GM12878 (cell line): ENCODE data around the gene FERMT3.

Source experiments
- CREB1 ChIP-seq: IDR thresholded peaks from 2 replicates; pipeline ENCODE4 v1.6.1; 2012; ENCODE audit warnings: low read depth, mild to moderate bottlenecking, inconsistent platforms
- CTCF ChIP-seq, 3 experiments: IDR thresholded peaks in 2 of 3; conservative IDR thresholded peaks in 1 of 3; 2 replicates each; pipeline ENCODE4 v1.5.1; 2011; ENCODE audit warnings: low read depth in 3 of 3, low read length in 3 of 3, mild to moderate bottlenecking in 3 of 3, control low read depth in 2 of 3, moderate library complexity in 2 of 3, inconsistent platforms in 1 of 3, mixed read lengths in 1 of 3; ENCODE audit not compliant: control insufficient read depth in 2 of 3, insufficient read depth in 1 of 3; ENCODE audit errors: extremely low read depth in 1 of 3
- EP300 ChIP-seq, 2 experiments: fragments of 150-350 bp in 1 of 2; IDR thresholded peaks; 2 replicates each; pipeline ENCODE4 v1.6.1; 2011 to 2012; ENCODE audit warnings: low read depth in 2 of 2, low read length in 2 of 2, borderline replicate concordance in 1 of 2, improper control_type of control experiment in 1 of 2, inconsistent platforms in 1 of 2; ENCODE audit not compliant: control insufficient read depth in 1 of 2
- FOS ChIP-seq: IDR thresholded peaks from 3 replicates; pipeline ENCODE4 v1.6.1; 2011; ENCODE audit warnings: borderline replicate concordance; ENCODE audit not compliant: insufficient read length; ENCODE audit errors: extremely low read depth
- IKZF1 ChIP-seq: fragments of 450-650 bp; conservative IDR thresholded peaks from 2 replicates; pipeline ENCODE4 v1.6.1; 2017; ENCODE audit warnings: antibody characterized with exemption, mild to moderate bottlenecking
- KDM1A ChIP-seq: fragments of 200-600 bp; sonication (generic); IDR thresholded peaks from 2 replicates; pipeline ENCODE4 v1.6.1; 2016; ENCODE audit warnings: borderline replicate concordance
- MAX ChIP-seq: IDR thresholded peaks from 2 replicates; pipeline ENCODE4 v1.6.1; 2012; ENCODE audit warnings: low read depth, low read length, improper control_type of control experiment
- MYC ChIP-seq: IDR thresholded peaks from 2 replicates; pipeline ENCODE4 v1.6.1; 2011; ENCODE audit warnings: mild to moderate bottlenecking, low read length, moderate library complexity, inconsistent platforms; ENCODE audit not compliant: insufficient read depth, insufficient replicate concordance, insufficient read length, severe bottlenecking
- NR2F1 ChIP-seq: fragments of 450-650 bp; conservative IDR thresholded peaks from 2 replicates; pipeline ENCODE4 v1.6.1; 2017; ENCODE audit warnings: mild to moderate bottlenecking
- POLR2A ChIP-seq: IDR thresholded peaks from 2 replicates; pipeline ENCODE4 v1.6.1; 2011; ENCODE audit warnings: low read depth, mild to moderate bottlenecking, low read length
- RELA ChIP-seq: fragments of 450-650 bp; IDR thresholded peaks from 2 replicates; pipeline ENCODE4 v1.8.0; 2014; ENCODE audit warnings: borderline replicate concordance; ENCODE audit not compliant: partially characterized antibody
- SUZ12 ChIP-seq: fragments of 200-600 bp; sonication (generic); IDR thresholded peaks from one replicate; pipeline ENCODE4 v1.6.1; 2018; ENCODE audit warnings: antibody characterized with exemption, mild to moderate bottlenecking; ENCODE audit not compliant: unreplicated experiment
- TF ChIP-seq, protein P1 (sequence below): IDR thresholded peaks from 2 replicates; pipeline ENCODE4 v1.6.1; 2012; ENCODE audit warnings: low read length, inconsistent platforms
- TF ChIP-seq, protein P2 (sequence below): IDR thresholded peaks from 2 replicates; pipeline ENCODE4 v1.6.1; 2011; ENCODE audit warnings: low read depth, mild to moderate bottlenecking, low read length, moderate library complexity, borderline replicate concordance; ENCODE audit errors: extremely low read depth

GRCh38 chr11:64260147-64260708 is 53.7 kb downstream of the FERMT3 start:
- TF ChIP-seq NR2F1 (no peak), MAX (no peak), FOS (no peak), KDM1A (no peak), CREB1 (no peak), SUZ12 (no peak), CTCF (IDR thresholded peaks at IDR 0.05 in 2 of 3, conservative IDR thresholded peaks at IDR 0.05 in 1 of 3; ENCODE audit: control insufficient read depth in 2 of 3, extremely low read depth in 1 of 3, insufficient read depth in 1 of 3, low read depth in 3 of 3, low read length in 3 of 3) (no peak), RELA (no peak), IKZF1 (no peak), EP300 (IDR thresholded peaks at IDR 0.05; ENCODE audit: borderline replicate concordance in 1 of 2, control insufficient read depth in 1 of 2, low read depth in 2 of 2, low read length in 2 of 2) (no peak), MYC (no peak), POLR2A (no peak)
- TF ChIP-seq, protein P1, sequence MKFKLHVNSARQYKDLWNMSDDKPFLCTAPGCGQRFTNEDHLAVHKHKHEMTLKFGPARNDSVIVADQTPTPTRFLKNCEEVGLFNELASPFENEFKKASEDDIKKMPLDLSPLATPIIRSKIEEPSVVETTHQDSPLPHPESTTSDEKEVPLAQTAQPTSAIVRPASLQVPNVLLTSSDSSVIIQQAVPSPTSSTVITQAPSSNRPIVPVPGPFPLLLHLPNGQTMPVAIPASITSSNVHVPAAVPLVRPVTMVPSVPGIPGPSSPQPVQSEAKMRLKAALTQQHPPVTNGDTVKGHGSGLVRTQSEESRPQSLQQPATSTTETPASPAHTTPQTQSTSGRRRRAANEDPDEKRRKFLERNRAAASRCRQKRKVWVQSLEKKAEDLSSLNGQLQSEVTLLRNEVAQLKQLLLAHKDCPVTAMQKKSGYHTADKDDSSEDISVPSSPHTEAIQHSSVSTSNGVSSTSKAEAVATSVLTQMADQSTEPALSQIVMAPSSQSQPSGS, result no peak
- TF ChIP-seq, protein P2, sequence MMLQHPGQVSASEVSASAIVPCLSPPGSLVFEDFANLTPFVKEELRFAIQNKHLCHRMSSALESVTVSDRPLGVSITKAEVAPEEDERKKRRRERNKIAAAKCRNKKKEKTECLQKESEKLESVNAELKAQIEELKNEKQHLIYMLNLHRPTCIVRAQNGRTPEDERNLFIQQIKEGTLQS, result no peak
